Thyroid gland (tissue), 4 donors: ENCODE measurements around the gene NAALADL2.

ENCODE experiments used
- CTCF ChIP-seq, 6 experiments: fragments of 200-600 bp in 3 of 6; fragments of 450-650 bp in 3 of 6; sonication (generic) in 3 of 6; IDR thresholded peaks; one replicate each; pipeline ENCODE4 v1.5.1; 2016 to 2019; ENCODE audit warnings: antibody characterized with exemption in 6 of 6, mild to moderate bottlenecking in 2 of 6, inconsistent platforms in 1 of 6, moderate library complexity in 1 of 6
- POLR2A ChIP-seq, 2 donors: fragments of 450-650 bp; IDR thresholded peaks; one replicate each; pipeline ENCODE4 v1.6.1; 2017; ENCODE audit warnings: antibody characterized with exemption in 2 of 2, mild to moderate bottlenecking in 2 of 2, moderate library complexity in 1 of 2

GRCh38 chr3:175127075-175127662, 268.0 kb downstream of the NAALADL2 start:
- TF ChIP-seq CTCF (IDR thresholded peaks at IDR 0.05) (no peak), POLR2A (IDR thresholded peaks at IDR 0.05) (no peak)
